ENCODE results near the gene PRRT4. TPM values are rescaled to one million over a fixed set of nuclear protein-coding genes. Genes with fewer than 3 reads are reported as not detected.

The PRRT4 gene
- total and polyA plus RNA-seq, 2 of the 13 experiments (the other 11 are each of a cell fraction or from before 2014, with no cell fraction given), result not detected

GRCh38 chr7:128400566-128400965, 39.1 kb upstream of the PRRT4 start:
- H2AFZ ChIP-seq (ENCODE audit: low read length), result no peak overlapping the region
- no TSS peak for BruUV-seq (replicated peaks)
- peaks cover 41% of the 10 kb centered on the region for H3K4me1 ChIP-seq (ENCODE audit: insufficient read depth, low read length)
- TF ChIP-seq HNF4G (IDR thresholded peaks at IDR 0.05; ENCODE audit: borderline replicate concordance, low read depth, low read length) (no peak), HNF4G (CRISPR knock-in tag; IDR thresholded peaks at IDR 0.05; ENCODE audit: borderline replicate concordance, low read depth) (no peak), ZNF296 (CRISPR knock-in tag; conservative IDR thresholded peaks at IDR 0.05) (no peak), MLLT10 (CRISPR knock-in tag; IDR thresholded peaks at IDR 0.05) (no peak), ZNF720 (CRISPR knock-in tag; IDR thresholded peaks at IDR 0.05) (no peak), ZNF24 (IDR thresholded peaks at IDR 0.05) (no peak), ZNF503 (CRISPR knock-in tag; IDR thresholded peaks at IDR 0.05) (no peak), ZC3H4 (CRISPR knock-in tag; IDR thresholded peaks at IDR 0.05; ENCODE audit: borderline replicate concordance) (no peak), EEA1 (CRISPR knock-in tag; IDR thresholded peaks at IDR 0.05; ENCODE audit: borderline replicate concordance) (no peak), ZNF329 (CRISPR knock-in tag; IDR thresholded peaks at IDR 0.05; ENCODE audit: low read depth) (no peak), ZNF740 (CRISPR knock-in tag; IDR thresholded peaks at IDR 0.05) (no peak), BCL3 (CRISPR knock-in tag; IDR thresholded peaks at IDR 0.05) (no peak)
- H3K4me2 ChIP-seq (ENCODE audit: low read depth, low read length), result no peak overlapping the region
- 89% methylated on average over 5 of the region's 5 CpGs for WGBS (ENCODE audit: low lambda C conversion rate)
- H3K27ac ChIP-seq (ENCODE audit: extremely low read length, insufficient read depth, low read length), result no peak overlapping the region
- intact Hi-C loops (cut with micrococcal nuclease; ENCODE audit: unreplicated experiment) (no loop called here), in situ Hi-C loops (cut with HindIII; ENCODE audit: extremely low pct_ligation_motif_present, low pct_unique_long_range_greater_than_20kb) (no loop called here)
- FAIRE-seq (no peak), DNase-seq (ENCODE audit: low spot score) (no peak), ATAC-seq (no peak)
- H3K27me3 ChIP-seq (ENCODE audit: control insufficient read depth in 1 of 2, insufficient read depth in 2 of 2, low read length in 2 of 2), result no peaks in the 10 kb centered on the region
- ChIA-PET POLR2A (no interaction called here), CTCF (ENCODE audit: low intra/inter-chr PET ratio, low total read pairs) (interaction anchor here (3.6 kb wide), 1 partner anchor 25 kb away, joined by 48 read pairs; no protein-coding TSS in a partner anchor)
- H3K9ac ChIP-seq (ENCODE audit: insufficient read depth, low read depth, low read length), result no peak overlapping the region
- H3K79me2 ChIP-seq (ENCODE audit: insufficient read depth, low read length), result no peaks in the 10 kb centered on the region
- H3K9me3 ChIP-seq (ENCODE audit: low read length), result no peaks in the 10 kb centered on the region
- peaks cover 10 to 33% of the 10 kb centered on the region in 2 experiments; a peak in 4 of 5 replicates for H3K36me3 ChIP-seq (replicated peaks in 1 of 2; ENCODE audit: control insufficient read depth in 1 of 2, insufficient read depth in 2 of 2, low read length in 2 of 2)
- H4K20me1 ChIP-seq (ENCODE audit: insufficient read depth, low read length), result no peaks in the 10 kb centered on the region; the same call in 1 of the 2 replicates
- H3K4me3 ChIP-seq (replicated peaks in 1 of 3; ENCODE audit: insufficient read depth in 1 of 3, low read depth in 2 of 3, low read length in 3 of 3), result no peak overlapping the region

All from HepG2 (cell line).